ENCODE measurements around the gene IQSEC3. TPM values are rescaled to one million over a fixed set of nuclear protein-coding genes. Genes with fewer than 3 reads are reported as not detected.

IQSEC3 gene
- total RNA-seq, 3 donors from 2014 or later (not counting 1 experiment from before 2014, with no cell fraction given): 4.4 to 7.1 (median 5.3) TPM

DNA sequence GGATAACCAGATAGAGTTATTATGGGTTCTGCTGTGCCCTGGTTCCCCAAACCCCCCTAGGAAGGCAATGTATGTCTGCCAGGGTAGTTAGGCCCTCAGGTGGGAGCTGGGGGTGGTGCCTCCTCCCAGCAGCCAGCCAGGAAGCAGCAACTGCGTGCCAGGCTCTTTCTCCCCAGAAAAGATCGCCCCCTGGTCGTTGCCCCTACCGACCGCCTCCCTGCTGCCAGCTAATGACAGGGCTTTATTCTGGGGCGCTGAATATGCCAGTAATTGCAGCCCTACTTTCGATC lies 36.3 kb downstream of the IQSEC3 start:
- DNase-seq (no peak), ATAC-seq (no peak)
- Mint-ChIP-seq H3K27ac (no peak overlapping the region), H3K27me3 (ENCODE audit: low read depth in 2 of 2) (peaks cover 17 to 19% of the 10 kb centered on the region in 2 donors), H3K36me3 (no peaks in the 10 kb centered on the region), H3K4me3 (no peak overlapping the region), H3K4me1 (no peaks in the 10 kb centered on the region), H3K9me3 (no peaks in the 10 kb centered on the region)
- no peaks in the 10 kb centered on the region for H3K27me3 ChIP-seq (ENCODE audit: control insufficient read depth, insufficient read depth, low read length)
- intact Hi-C loops (cut with micrococcal nuclease): no loop called here
- no peaks in the 10 kb centered on the region for H3K4me1 ChIP-seq (ENCODE audit: control insufficient read depth, insufficient read depth, low read length)
- H3K4me3 ChIP-seq (ENCODE audit: low read length): no peak overlapping the region
- no peak overlapping the region for H3K27ac ChIP-seq (ENCODE audit: low read length)
- TF ChIP-seq CTCF (IDR thresholded peaks at IDR 0.05): no peak
- 88% methylated on average over 7 of the region's 7 CpGs for WGBS (ENCODE audit: insufficient coverage)
- H3K36me3 ChIP-seq (ENCODE audit: control insufficient read depth, insufficient read depth, low read length): no peaks in the 10 kb centered on the region
- no peaks in the 10 kb centered on the region for H3K9me3 ChIP-seq (ENCODE audit: control insufficient read depth, insufficient read depth, low read length)

DNA sequence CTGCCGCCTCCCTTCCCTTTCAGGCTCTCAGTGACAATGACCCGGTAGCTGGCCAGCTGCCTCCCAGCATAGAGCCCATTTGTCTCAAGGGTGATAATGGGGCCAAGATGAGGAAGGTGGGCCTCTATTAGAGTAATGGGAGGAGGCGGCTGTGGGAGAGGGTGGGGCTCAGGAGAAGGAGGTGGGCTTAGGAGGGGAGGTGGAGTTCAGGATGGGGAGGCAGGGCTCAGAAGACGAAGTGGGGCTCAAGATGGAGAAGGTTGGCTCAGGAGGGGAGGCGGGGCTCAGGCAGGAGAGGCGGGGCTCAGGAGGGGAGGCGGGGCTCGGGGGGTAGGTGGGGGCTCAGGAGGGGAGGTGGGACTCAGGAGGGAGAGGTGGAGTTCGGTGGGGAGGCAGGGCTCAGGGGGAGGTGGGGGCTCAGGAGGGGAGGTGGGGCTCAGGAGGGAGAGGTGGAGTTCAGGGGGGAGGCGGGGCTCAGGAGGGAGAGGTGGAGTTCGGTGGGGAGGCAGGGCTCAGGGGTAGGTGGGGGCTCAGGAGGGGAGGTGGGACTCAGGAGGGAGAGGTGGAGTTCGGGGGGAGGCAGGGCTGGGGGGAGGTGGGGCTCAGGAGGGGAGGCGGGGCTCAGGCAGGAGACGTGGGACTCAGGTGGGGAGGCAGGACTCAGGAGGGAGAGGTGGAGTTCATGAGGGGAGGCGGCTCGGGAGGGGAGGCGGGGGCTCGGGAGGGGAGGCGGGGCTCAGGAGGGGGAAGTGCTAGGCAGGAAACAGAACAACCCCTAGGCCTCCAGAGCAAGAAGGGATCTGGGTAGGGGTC lies 36.8 kb downstream of the IQSEC3 start:
- H3K27me3 Mint-ChIP-seq (ENCODE audit: low read depth in 2 of 2): peaks cover 11 to 16% of the 10 kb centered on the region in 2 donors
- peak in 1 of 2 donors; percentile 5 for DNase-seq
- Histone ChIP-seq H3K9me3 (ENCODE audit: control insufficient read depth, insufficient read depth, low read length) (no peaks in the 10 kb centered on the region), H3K27me3 (ENCODE audit: control insufficient read depth, insufficient read depth, low read length) (no peaks in the 10 kb centered on the region), H3K27ac (ENCODE audit: low read length) (no peak overlapping the region), H3K4me1 (ENCODE audit: control insufficient read depth, insufficient read depth, low read length) (no peaks in the 10 kb centered on the region), H3K36me3 (ENCODE audit: control insufficient read depth, insufficient read depth, low read length) (no peaks in the 10 kb centered on the region), H3K4me3 (ENCODE audit: low read length) (no peak overlapping the region)
- no peak overlapping the region for H3K27ac Mint-ChIP-seq
- peak in 2 of 3 donors; percentile 37 to 47 for ATAC-seq
- no peak overlapping the region for H3K4me3 Mint-ChIP-seq
- intact Hi-C loops (cut with micrococcal nuclease): no loop called here
- no peaks in the 10 kb centered on the region for H3K4me1 Mint-ChIP-seq
- no peak for TF ChIP-seq CTCF (IDR thresholded peaks at IDR 0.05)
- no peaks in the 10 kb centered on the region for H3K36me3 Mint-ChIP-seq
- H3K9me3 Mint-ChIP-seq: no peaks in the 10 kb centered on the region
- 88% methylated on average over 12 of the region's 19 CpGs for WGBS (ENCODE audit: insufficient coverage)

DNA sequence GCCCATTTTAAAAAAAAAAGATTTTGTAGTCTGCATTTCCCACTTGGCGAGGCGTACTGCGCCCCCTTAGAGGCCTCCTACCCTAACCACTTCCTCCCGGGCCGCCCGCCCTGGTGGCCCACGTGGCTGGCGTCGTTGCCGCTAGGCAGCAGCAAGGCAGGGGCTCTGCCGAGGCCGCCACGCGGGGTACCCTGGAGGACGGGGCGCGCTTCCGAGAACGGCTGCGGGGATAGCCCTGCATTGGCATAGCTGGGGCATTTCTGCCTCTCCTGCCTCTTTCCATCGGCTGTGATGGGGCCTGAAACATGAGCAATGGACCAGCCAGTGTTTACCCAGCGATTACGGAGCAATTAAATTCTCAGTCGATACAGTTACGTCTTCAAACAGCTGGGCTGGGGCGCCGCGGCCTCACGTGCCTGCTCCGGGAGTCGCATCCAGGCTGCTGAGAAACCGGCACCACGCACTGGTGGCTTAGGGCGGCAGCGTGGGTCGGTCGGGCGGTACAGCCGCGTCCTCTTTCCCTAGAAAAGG lies 38.0 kb downstream of the IQSEC3 start:
- H3K4me1 Mint-ChIP-seq: peaks cover 0 to 3% of the 10 kb centered on the region in 2 donors
- H3K4me1 ChIP-seq (ENCODE audit: control insufficient read depth, insufficient read depth, low read length): no peaks in the 10 kb centered on the region
- 62% methylated on average over 40 of the region's 40 CpGs for WGBS (ENCODE audit: insufficient coverage)
- H3K36me3 Mint-ChIP-seq: no peaks in the 10 kb centered on the region
- H3K36me3 ChIP-seq (ENCODE audit: control insufficient read depth, insufficient read depth, low read length): no peaks in the 10 kb centered on the region
- no peak overlapping the region for H3K27ac Mint-ChIP-seq
- TF ChIP-seq CTCF (IDR thresholded peaks at IDR 0.05): no peak
- peak in 2 of 3 donors; percentile 32 to 46 for ATAC-seq
- no peaks in the 10 kb centered on the region for H3K9me3 Mint-ChIP-seq
- intact Hi-C loops (cut with micrococcal nuclease): no loop called here
- H3K4me3 Mint-ChIP-seq: no peak overlapping the region
- H3K4me3 ChIP-seq (ENCODE audit: low read length): no peak overlapping the region
- H3K27me3 Mint-ChIP-seq (ENCODE audit: low read depth in 2 of 2): peaks cover 9 to 12% of the 10 kb centered on the region in 2 donors
- no peaks in the 10 kb centered on the region for H3K27me3 ChIP-seq (ENCODE audit: control insufficient read depth, insufficient read depth, low read length)
- H3K9me3 ChIP-seq (ENCODE audit: control insufficient read depth, insufficient read depth, low read length): no peaks in the 10 kb centered on the region
- peak in 1 of 2 donors; percentile 4 for DNase-seq
- no peak overlapping the region for H3K27ac ChIP-seq (ENCODE audit: low read length)

Measured in natural killer cell (primary cell).